Epithelial cell of proximal tubule (primary cell): ENCODE data around the gene WDR37. TPM values are rescaled to one million over a fixed set of nuclear protein-coding genes. Genes with fewer than 3 reads are reported as not detected.
"Not testable (repeated sequence)": the region's sequence is repeated elsewhere in the genome, so short reads cannot be mapped to it uniquely, and the experiment has no call there.

Source experiments
- DNase-seq: peaks from one replicate; pipeline ENCODE4 v3.0.0-alpha.2; 2011; ENCODE audit warnings: low read depth
- H3K4me3 ChIP-seq: 2 replicates; pipeline ENCODE4 v1.5.1; 2011; ENCODE audit warnings: low read depth, mild to moderate bottlenecking, low read length
- total RNA-seq: library from RNA; depleted of rRNA; stranded (reverse); fragments of >200 nt; gene quantifications from 2 replicates; pipeline ENCODE4 v1.2.3, GENCODE V29; 2015
- TF ChIP-seq, protein P1 (sequence below): conservative IDR thresholded peaks from 2 replicates; pipeline ENCODE4 v1.5.1; 2012; ENCODE audit warnings: low read depth, mild to moderate bottlenecking, low read length

The WDR37 gene
- total RNA-seq, 1 donor from 2014 or later: 10.6 TPM

DNA sequence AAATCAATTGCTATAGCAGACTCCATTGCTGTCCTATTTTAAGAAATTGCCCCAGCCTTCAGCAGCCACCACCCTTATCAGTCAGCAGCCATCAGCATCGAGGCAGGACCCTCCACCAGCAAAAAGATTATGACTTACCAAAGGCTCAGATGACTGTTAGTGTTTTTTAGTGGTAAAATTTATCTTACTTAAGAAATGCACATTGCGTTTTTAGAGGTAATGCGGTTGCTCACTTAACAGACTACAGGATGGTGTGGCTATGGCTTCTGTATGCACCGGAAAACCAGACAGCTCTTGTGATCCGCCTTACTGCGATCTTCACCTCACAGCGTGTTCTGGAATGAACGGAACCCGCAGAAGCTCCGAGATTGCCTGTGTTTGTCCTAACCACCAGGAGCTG lies 58.1 kb downstream of the WDR37 start:
- no peak for DNase-seq
- TF ChIP-seq, protein P1, sequence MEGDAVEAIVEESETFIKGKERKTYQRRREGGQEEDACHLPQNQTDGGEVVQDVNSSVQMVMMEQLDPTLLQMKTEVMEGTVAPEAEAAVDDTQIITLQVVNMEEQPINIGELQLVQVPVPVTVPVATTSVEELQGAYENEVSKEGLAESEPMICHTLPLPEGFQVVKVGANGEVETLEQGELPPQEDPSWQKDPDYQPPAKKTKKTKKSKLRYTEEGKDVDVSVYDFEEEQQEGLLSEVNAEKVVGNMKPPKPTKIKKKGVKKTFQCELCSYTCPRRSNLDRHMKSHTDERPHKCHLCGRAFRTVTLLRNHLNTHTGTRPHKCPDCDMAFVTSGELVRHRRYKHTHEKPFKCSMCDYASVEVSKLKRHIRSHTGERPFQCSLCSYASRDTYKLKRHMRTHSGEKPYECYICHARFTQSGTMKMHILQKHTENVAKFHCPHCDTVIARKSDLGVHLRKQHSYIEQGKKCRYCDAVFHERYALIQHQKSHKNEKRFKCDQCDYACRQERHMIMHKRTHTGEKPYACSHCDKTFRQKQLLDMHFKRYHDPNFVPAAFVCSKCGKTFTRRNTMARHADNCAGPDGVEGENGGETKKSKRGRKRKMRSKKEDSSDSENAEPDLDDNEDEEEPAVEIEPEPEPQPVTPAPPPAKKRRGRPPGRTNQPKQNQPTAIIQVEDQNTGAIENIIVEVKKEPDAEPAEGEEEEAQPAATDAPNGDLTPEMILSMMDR: no peak
- no peak overlapping the region for H3K4me3 ChIP-seq

DNA sequence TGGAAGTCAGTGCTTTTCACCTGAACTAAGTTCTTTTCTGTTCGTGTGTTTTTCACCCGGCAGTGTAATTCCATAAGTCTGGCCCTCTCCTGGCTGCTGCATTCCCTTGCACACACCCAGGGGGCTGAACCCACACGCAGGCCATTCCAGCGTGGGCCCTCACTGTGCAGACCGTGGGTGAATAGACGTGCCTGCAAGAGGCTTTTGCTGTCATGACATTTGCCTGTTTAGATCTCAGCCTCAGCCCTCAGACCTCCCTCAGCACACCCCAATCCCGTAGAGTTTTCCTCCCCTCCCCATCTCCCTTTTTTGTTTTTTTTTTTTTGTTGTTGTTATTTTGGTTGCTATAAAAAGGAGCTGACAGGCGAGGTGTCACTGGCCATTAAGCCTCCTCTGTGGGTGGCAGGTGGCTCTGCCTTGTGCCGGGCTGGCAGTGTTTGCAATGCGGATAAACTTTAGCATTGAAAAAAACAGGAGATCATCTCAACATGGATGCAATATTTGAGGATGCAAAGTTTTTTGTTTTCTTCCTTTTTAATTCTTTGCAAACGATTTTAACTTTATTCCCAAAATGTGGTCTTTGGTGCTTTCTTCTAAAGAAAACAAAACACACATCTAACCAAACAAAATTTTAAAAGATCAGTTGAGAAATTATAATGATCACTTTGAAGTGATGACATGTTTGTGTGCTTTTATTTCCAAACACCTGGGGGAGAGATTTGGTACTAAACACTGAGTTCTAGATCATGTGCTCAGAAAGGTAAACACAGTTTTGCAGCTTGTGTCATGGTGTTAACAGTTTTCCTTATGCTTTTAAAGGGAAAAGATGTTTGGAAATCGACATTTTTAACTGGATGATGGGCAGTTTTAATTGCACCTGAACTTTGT lies 58.8 kb downstream of the WDR37 start:
- DNase-seq: no peak
- TF ChIP-seq, protein P1: no peak
- H3K4me3 ChIP-seq: no peak overlapping the region

DNA sequence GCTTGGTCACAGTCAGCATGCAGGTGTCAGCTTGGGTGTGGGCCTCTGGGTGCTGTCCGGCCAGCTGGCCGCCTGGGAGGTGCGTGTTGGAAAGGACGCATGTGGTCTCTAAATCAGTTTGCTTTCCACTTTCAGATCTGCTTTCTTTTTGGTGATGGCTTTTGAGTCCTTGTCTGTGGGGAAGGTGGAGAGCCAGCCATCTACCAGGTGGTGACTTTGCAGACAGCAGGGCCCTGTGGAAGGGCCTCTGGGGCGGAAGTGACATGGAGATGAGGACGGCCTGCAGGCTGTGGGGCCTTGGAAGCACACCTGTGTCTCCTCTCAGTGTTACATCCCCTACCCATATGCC lies 59.4 kb downstream of the WDR37 start:
- DNase-seq: no peak
- H3K4me3 ChIP-seq: no peak overlapping the region
- TF ChIP-seq, protein P1: no peak

GRCh38 chr10:1116051-1116450 lies 59.9 kb downstream of the WDR37 start:
- no peak for DNase-seq
- TF ChIP-seq, protein P1: no peak
- H3K4me3 ChIP-seq: no peak overlapping the region

DNA sequence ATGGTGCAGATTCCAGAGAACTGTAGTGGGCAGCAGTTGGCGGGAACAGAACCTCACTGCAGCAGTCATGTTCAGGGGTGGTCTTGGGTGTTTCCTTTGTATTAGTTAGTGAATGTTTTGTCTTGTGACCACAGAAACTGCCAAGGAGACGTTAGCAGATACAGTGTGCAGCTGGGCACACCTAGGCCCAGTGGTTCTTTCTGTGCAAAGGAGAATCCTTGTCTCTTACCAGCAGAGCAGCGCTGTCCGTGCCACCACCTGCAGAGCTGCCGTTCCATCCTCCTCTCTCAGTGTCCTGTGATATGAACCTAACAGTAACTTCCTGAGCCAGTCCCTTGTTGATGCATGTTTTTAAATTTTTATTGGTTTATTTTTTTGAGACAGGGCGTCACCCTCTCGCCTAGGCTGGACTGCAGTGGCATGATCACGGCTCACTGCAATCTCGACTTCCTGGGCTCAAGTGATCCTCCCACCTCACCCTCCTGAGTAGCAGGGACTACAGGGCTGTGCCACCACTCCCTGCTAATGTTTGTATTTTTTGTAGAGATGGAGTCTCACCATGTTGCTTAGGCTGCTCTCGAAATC lies 60.6 kb downstream of the WDR37 start:
- DNase-seq: no peak
- TF ChIP-seq, protein P1: no peak
- H3K4me3 ChIP-seq: no peak overlapping the region

GRCh38 chr10:1117651-1118050 lies 61.5 kb downstream of the WDR37 start:
- H3K4me3 ChIP-seq: no peak overlapping the region
- DNase-seq: no peak
- TF ChIP-seq, protein P1: no peak

DNA sequence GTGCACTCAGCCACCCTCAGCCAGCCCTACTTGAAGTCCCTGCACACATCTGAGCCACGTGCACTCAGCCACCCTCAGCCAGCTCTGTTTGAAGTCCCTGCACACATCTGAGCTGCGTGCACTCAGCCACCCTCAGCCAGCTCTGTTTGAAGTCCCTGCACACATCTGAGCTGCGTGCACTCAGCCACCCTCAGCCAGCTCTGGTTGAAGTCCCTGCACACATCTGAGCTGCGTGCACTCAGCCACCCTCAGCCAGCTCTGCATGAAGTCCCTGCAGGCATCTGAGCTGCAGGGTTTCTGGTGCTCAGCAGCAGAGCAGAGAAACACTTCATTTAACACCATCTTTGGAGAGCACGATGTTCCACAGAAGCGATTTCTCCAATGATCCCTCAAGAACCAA lies 62.1 kb downstream of the WDR37 start:
- not testable (repeated sequence) for H3K4me3 ChIP-seq, DNase-seq
